GM12878 (cell line): ENCODE measurements around the gene STK32A. TPM values are rescaled to one million over a fixed set of nuclear protein-coding genes. Genes with fewer than 3 reads are reported as not detected.

Experiments
- BACH1 ChIP-seq: fragments of 450-650 bp; IDR thresholded peaks from 2 replicates; pipeline ENCODE4 v1.6.1; 2017; ENCODE audit warnings: mild to moderate bottlenecking, borderline replicate concordance
- BCL11A ChIP-seq: IDR thresholded peaks from 2 replicates; pipeline ENCODE4 v1.6.1; 2011; ENCODE audit warnings: low read depth, low read length
- BMI1 ChIP-seq: fragments of 450-650 bp; IDR thresholded peaks from 2 replicates; pipeline ENCODE4 v1.6.1; 2016; ENCODE audit warnings: mild to moderate bottlenecking, moderate library complexity, borderline replicate concordance
- BRCA1 ChIP-seq: IDR thresholded peaks from 2 replicates; pipeline ENCODE4 v1.6.1; 2011; ENCODE audit warnings: low read depth, low read length, improper control_type of control experiment
- CBX5 ChIP-seq: sonication (generic); IDR thresholded peaks from 2 replicates; pipeline ENCODE4 v1.6.1; 2016; ENCODE audit warnings: low read depth, moderate library complexity, mild to moderate bottlenecking, inconsistent platforms
- FOS ChIP-seq: IDR thresholded peaks from 3 replicates; pipeline ENCODE4 v1.6.1; 2011; ENCODE audit warnings: borderline replicate concordance; ENCODE audit not compliant: insufficient read length; ENCODE audit errors: extremely low read depth
- IKZF1 ChIP-seq: fragments of 450-650 bp; conservative IDR thresholded peaks from 2 replicates; pipeline ENCODE4 v1.6.1; 2017; ENCODE audit warnings: antibody characterized with exemption, mild to moderate bottlenecking
- JUNB ChIP-seq: IDR thresholded peaks from 2 replicates; pipeline ENCODE4 v1.6.1; 2016; ENCODE audit warnings: antibody characterized with exemption, mild to moderate bottlenecking
- JUND ChIP-seq: IDR thresholded peaks from 2 replicates; pipeline ENCODE4 v1.6.1; 2012; ENCODE audit warnings: low read depth, mild to moderate bottlenecking, low read length, improper control_type of control experiment, moderate library complexity
- KAT2A ChIP-seq: conservative IDR thresholded peaks from 2 replicates; pipeline ENCODE4 v1.6.1; 2011; ENCODE audit warnings: low read depth, low read length; ENCODE audit not compliant: control insufficient read depth
- MYC ChIP-seq: IDR thresholded peaks from 2 replicates; pipeline ENCODE4 v1.6.1; 2011; ENCODE audit warnings: mild to moderate bottlenecking, low read length, moderate library complexity, inconsistent platforms; ENCODE audit not compliant: insufficient read depth, insufficient replicate concordance, insufficient read length, severe bottlenecking
- NR2C1 ChIP-seq: fragments of 450-650 bp; IDR thresholded peaks from 2 replicates; pipeline ENCODE4 v1.6.1; 2017; ENCODE audit warnings: antibody characterized with exemption, mild to moderate bottlenecking, moderate library complexity
- PAX8 ChIP-seq: fragments of 450-650 bp; IDR thresholded peaks from 2 replicates; pipeline ENCODE4 v1.6.1; 2017; ENCODE audit warnings: mild to moderate bottlenecking, moderate library complexity
- RB1 ChIP-seq: fragments of 450-650 bp; formaldehyde crosslinking; IDR thresholded peaks from 2 replicates; pipeline ENCODE4 v1.6.1; 2017; ENCODE audit warnings: mild to moderate bottlenecking, borderline replicate concordance
- RBBP5 ChIP-seq: fragments of 200-600 bp; sonication (generic); conservative IDR thresholded peaks from 2 replicates; pipeline ENCODE4 v1.6.1; 2016
- SIN3A ChIP-seq: IDR thresholded peaks from 2 replicates; pipeline ENCODE4 v1.6.1; 2012; ENCODE audit warnings: low read depth, low read length, improper control_type of control experiment
- SIX5 ChIP-seq: IDR thresholded peaks from 2 replicates; pipeline ENCODE4 v1.6.1; 2011; ENCODE audit warnings: mild to moderate bottlenecking, low read depth, low read length, moderate library complexity; ENCODE audit not compliant: severe bottlenecking
- SMAD5 ChIP-seq: IDR thresholded peaks from 2 replicates; pipeline ENCODE4 v1.6.1; 2016; ENCODE audit warnings: antibody characterized with exemption, low read depth
- SPI1 ChIP-seq: IDR thresholded peaks from 2 replicates; pipeline ENCODE4 v1.6.1; 2011; ENCODE audit warnings: low read depth, mild to moderate bottlenecking, low read length, moderate library complexity, borderline replicate concordance; ENCODE audit not compliant: insufficient read depth
- SUZ12 ChIP-seq: fragments of 200-600 bp; sonication (generic); IDR thresholded peaks from one replicate; pipeline ENCODE4 v1.6.1; 2018; ENCODE audit warnings: antibody characterized with exemption, mild to moderate bottlenecking; ENCODE audit not compliant: unreplicated experiment
- TAF1 ChIP-seq: IDR thresholded peaks from 2 replicates; pipeline ENCODE4 v1.6.1; 2011; ENCODE audit warnings: mild to moderate bottlenecking, low read depth, low read length, borderline replicate concordance
- TBL1XR1 ChIP-seq: IDR thresholded peaks from 2 replicates; pipeline ENCODE4 v1.6.1; 2012; ENCODE audit warnings: low read depth, low read length, improper control_type of control experiment
- TCF12 ChIP-seq: IDR thresholded peaks from 2 replicates; pipeline ENCODE4 v1.6.1; 2011; ENCODE audit warnings: low read depth, mild to moderate bottlenecking, low read length
- ZNF207 ChIP-seq: fragments of 450-650 bp; IDR thresholded peaks from 2 replicates; pipeline ENCODE4 v1.6.1; 2014; ENCODE audit warnings: antibody characterized with exemption, mild to moderate bottlenecking, borderline replicate concordance
- polyA plus RNA-seq, 11 experiments: library from polyadenylated mRNA; depleted of rRNA in 4 of 11; unstranded in 6 of 11; stranded (reverse) in 5 of 11; fragments of >200 nt; fragmentation: Nextera tagmentation in 4 of 11; fragmentation: Illumina TruSeq in 1 of 11; extraction: Ambion mirVana in 4 of 11; extraction: Trizol in 1 of 11; gene quantifications; 1 replicate in 1 of 11; 2 replicates in 10 of 11; pipeline versions ENCODE4 v1.2.1 to v1.2.3, GENCODE V29; 2011 to 2016; ENCODE audit warnings: inconsistent platforms in 2 of 11, missing spikeins in 2 of 11, low read depth in 1 of 11
- total RNA-seq, 4 experiments: library from RNA; depleted of rRNA in 3 of 4; stranded (reverse); fragments of >200 nt in 3 of 4; fragmentation: Illumina TruSeq in 1 of 4; extraction: Trizol in 1 of 4; gene quantifications; 2 replicates each; pipeline versions ENCODE4 v1.2.1 to v1.2.3, GENCODE V29; 2013 to 2021
- TF ChIP-seq, protein P1 (sequence below): IDR thresholded peaks from 2 replicates; pipeline ENCODE4 v1.6.1; 2012; ENCODE audit warnings: low read length, inconsistent platforms
- TF ChIP-seq, protein P2 (sequence below): fragments of 450-650 bp; IDR thresholded peaks from 2 replicates; pipeline ENCODE4 v1.6.1; 2017; ENCODE audit warnings: borderline replicate concordance
- TF ChIP-seq, protein P3 (sequence below): IDR thresholded peaks from 2 replicates; pipeline ENCODE4 v1.6.1; 2012; ENCODE audit warnings: low read depth, low read length, improper control_type of control experiment
- TF ChIP-seq, protein P4 (sequence below): IDR thresholded peaks from 2 replicates; pipeline ENCODE4 v1.6.1; 2012; ENCODE audit warnings: low read depth, low read length, improper control_type of control experiment

Gene STK32A
- total and polyA plus RNA-seq, 10 of the 15 experiments (the other 5 are each of a cell fraction or from before 2014, with no cell fraction given): under 0.01 to 0.10 TPM; not detected in 8

DNA sequence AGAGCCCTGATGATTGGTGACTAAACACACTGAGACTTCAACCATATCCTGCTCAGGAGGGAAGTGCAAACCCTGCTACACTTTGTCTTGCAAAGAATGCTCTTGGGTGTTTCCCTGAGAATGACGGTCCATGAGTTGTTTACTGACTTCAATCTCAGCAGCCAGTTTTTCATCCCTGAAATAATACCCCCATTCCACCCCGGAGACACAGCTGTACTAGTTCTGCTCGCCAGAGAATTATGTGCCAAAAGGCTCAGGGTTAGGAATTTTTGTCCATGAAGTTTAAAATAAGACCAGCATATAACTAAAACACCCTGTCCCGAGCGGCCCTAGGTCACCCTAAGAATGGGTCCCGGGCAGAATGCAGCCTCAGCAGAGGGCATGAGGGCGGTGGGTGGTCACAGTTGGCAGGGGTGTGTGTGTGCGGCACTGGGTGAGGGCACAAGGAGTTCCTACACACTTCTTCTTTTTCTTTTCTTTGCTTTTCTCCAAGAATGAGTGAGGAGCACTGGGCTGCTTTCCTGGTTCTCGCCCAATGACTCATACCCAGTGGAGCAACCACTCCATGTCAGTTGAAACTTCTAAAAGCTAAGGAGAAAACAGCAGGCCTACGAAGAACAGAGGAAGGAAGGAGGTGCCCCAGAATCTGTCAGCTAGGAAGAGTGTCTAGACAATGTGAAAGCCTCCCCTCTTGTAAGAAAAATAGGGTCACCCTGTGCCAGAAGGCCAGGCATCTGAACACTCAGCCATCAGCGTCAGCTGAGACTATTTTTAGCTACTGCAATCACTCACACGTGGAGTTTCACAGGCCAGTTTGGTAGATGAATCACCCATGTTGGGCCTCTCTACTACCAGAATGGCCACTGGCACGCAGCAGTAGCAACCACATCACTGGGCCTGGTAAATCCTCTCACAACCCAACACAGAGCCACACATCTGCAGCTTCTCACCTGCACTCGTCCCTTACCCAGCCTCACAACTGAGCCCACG, 169.1 kb downstream of the STK32A start (continued):
- TF ChIP-seq TBL1XR1 (peak; percentile 61; the same call in 1 of the 2 replicates), ZNF207 (no peak; the same call in 1 of the 2 replicates), BMI1 (no peak), TAF1 (no peak), SUZ12 (no peak), BACH1 (no peak), MYC (no peak), BRCA1 (no peak), RBBP5 (no peak), RB1 (no peak), BCL11A (peak; percentile 86), FOS (no peak), JUNB (peak; percentile 53; the same call in 1 of the 2 replicates), CBX5 (peak; percentile 35; the same call in 1 of the 2 replicates), PAX8 (no peak), SPI1 (no peak), IKZF1 (peak; percentile 78), SMAD5 (no peak), SIN3A (no peak), NR2C1 (no peak), SIX5 (no peak), TCF12 (peak; percentile 80), KAT2A (no peak), JUND (no peak; the same call in 1 of the 2 replicates)
- TF ChIP-seq, protein P1, sequence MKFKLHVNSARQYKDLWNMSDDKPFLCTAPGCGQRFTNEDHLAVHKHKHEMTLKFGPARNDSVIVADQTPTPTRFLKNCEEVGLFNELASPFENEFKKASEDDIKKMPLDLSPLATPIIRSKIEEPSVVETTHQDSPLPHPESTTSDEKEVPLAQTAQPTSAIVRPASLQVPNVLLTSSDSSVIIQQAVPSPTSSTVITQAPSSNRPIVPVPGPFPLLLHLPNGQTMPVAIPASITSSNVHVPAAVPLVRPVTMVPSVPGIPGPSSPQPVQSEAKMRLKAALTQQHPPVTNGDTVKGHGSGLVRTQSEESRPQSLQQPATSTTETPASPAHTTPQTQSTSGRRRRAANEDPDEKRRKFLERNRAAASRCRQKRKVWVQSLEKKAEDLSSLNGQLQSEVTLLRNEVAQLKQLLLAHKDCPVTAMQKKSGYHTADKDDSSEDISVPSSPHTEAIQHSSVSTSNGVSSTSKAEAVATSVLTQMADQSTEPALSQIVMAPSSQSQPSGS: peak; percentile 79
- TF ChIP-seq, protein P2, sequence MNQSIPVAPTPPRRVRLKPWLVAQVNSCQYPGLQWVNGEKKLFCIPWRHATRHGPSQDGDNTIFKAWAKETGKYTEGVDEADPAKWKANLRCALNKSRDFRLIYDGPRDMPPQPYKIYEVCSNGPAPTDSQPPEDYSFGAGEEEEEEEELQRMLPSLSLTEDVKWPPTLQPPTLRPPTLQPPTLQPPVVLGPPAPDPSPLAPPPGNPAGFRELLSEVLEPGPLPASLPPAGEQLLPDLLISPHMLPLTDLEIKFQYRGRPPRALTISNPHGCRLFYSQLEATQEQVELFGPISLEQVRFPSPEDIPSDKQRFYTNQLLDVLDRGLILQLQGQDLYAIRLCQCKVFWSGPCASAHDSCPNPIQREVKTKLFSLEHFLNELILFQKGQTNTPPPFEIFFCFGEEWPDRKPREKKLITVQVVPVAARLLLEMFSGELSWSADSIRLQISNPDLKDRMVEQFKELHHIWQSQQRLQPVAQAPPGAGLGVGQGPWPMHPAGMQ: no peak
- TF ChIP-seq, protein P3, sequence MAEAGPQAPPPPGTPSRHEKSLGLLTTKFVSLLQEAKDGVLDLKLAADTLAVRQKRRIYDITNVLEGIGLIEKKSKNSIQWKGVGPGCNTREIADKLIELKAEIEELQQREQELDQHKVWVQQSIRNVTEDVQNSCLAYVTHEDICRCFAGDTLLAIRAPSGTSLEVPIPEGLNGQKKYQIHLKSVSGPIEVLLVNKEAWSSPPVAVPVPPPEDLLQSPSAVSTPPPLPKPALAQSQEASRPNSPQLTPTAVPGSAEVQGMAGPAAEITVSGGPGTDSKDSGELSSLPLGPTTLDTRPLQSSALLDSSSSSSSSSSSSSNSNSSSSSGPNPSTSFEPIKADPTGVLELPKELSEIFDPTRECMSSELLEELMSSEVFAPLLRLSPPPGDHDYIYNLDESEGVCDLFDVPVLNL: no peak
- TF ChIP-seq, protein P4, sequence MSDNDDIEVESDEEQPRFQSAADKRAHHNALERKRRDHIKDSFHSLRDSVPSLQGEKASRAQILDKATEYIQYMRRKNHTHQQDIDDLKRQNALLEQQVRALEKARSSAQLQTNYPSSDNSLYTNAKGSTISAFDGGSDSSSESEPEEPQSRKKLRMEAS: no peak
